HEK293 (cell line): Measurements from ENCODE around the gene LGALS1.
A peak's percentile ranks its signal among the peaks of the same experiment; 100 is the strongest.

Source experiments
- HOXC10 ChIP-seq: sonication (generic); formaldehyde crosslinking; IDR thresholded peaks from 2 replicates; pipeline ENCODE4 v1.8.1; 2023; ENCODE audit warnings: mild to moderate bottlenecking, missing genetic modification reagents
- PRDM4 ChIP-seq: fragments of 450-650 bp; formaldehyde crosslinking; IDR thresholded peaks from 2 replicates; pipeline ENCODE4 v1.5.1; 2017; ENCODE audit warnings: missing biosample characterization, missing genetic modification characterization
- RBAK ChIP-seq: fragments of 450-650 bp; formaldehyde crosslinking; IDR thresholded peaks from 2 replicates; pipeline ENCODE4 v1.5.1; 2016; ENCODE audit warnings: missing biosample characterization, missing genetic modification characterization
- SP3 ChIP-seq: fragments of 450-650 bp; formaldehyde crosslinking; IDR thresholded peaks from 2 replicates; pipeline ENCODE4 v1.5.1; 2016; ENCODE audit warnings: missing biosample characterization, missing genetic modification characterization
- TSHZ1 ChIP-seq: fragments of 450-650 bp; formaldehyde crosslinking; IDR thresholded peaks from 2 replicates; pipeline ENCODE4 v1.5.1; 2016; ENCODE audit warnings: missing biosample characterization, missing genetic modification characterization, borderline replicate concordance
- ZBTB1 ChIP-seq: fragments of 450-650 bp; formaldehyde crosslinking; IDR thresholded peaks from 2 replicates; pipeline ENCODE4 v1.5.1; 2016; ENCODE audit warnings: missing biosample characterization, missing genetic modification characterization
- ZBTB11 ChIP-seq: fragments of 450-650 bp; formaldehyde crosslinking; conservative IDR thresholded peaks from 2 replicates; pipeline ENCODE4 v1.5.1; 2016; ENCODE audit warnings: low read depth, missing biosample characterization, missing genetic modification characterization
- ZBTB49 ChIP-seq: fragments of 450-650 bp; formaldehyde crosslinking; IDR thresholded peaks from 2 replicates; pipeline ENCODE4 v1.5.1; 2016; ENCODE audit warnings: missing biosample characterization, missing genetic modification characterization, low read depth
- ZNF114 ChIP-seq: fragments of 450-650 bp; formaldehyde crosslinking; IDR thresholded peaks from 2 replicates; pipeline ENCODE4 v1.5.0; 2017; ENCODE audit warnings: missing biosample characterization, missing genetic modification characterization
- ZNF19 ChIP-seq: fragments of 450-650 bp; formaldehyde crosslinking; IDR thresholded peaks from 2 replicates; pipeline ENCODE4; 2016; ENCODE audit warnings: missing biosample characterization, missing genetic modification characterization, low read depth
- ZNF202 ChIP-seq: fragments of 450-650 bp; formaldehyde crosslinking; IDR thresholded peaks from 2 replicates; pipeline ENCODE4 v1.5.1; 2016; ENCODE audit warnings: missing biosample characterization, missing genetic modification characterization, borderline replicate concordance
- ZNF26 ChIP-seq: fragments of 450-650 bp; formaldehyde crosslinking; IDR thresholded peaks from 2 replicates; pipeline ENCODE4 v1.5.1; 2016; ENCODE audit warnings: missing biosample characterization, missing genetic modification characterization
- ZNF394 ChIP-seq: fragments of 450-650 bp; formaldehyde crosslinking; IDR thresholded peaks from 2 replicates; pipeline ENCODE4 v1.5.1; 2016; ENCODE audit warnings: missing biosample characterization, missing genetic modification characterization, mild to moderate bottlenecking, moderate library complexity, borderline replicate concordance
- ZNF530 ChIP-seq: fragments of 450-650 bp; formaldehyde crosslinking; IDR thresholded peaks from 2 replicates; pipeline ENCODE4 v1.5.1; 2016; ENCODE audit warnings: low read depth, missing biosample characterization, missing genetic modification characterization
- ZNF624 ChIP-seq: fragments of 450-650 bp; formaldehyde crosslinking; IDR thresholded peaks from 2 replicates; pipeline ENCODE4 v1.5.1; 2017; ENCODE audit warnings: missing biosample characterization, missing genetic modification characterization
- ZNF629 ChIP-seq: fragments of 450-650 bp; formaldehyde crosslinking; IDR thresholded peaks from 2 replicates; pipeline ENCODE4 v1.5.1; 2017; ENCODE audit warnings: missing biosample characterization, missing genetic modification characterization
- ZNF664 ChIP-seq: fragments of 450-650 bp; formaldehyde crosslinking; IDR thresholded peaks from 2 replicates; pipeline ENCODE4 v1.5.1; 2016; ENCODE audit warnings: missing biosample characterization, missing genetic modification characterization
- ZNF701 ChIP-seq: fragments of 450-650 bp; formaldehyde crosslinking; IDR thresholded peaks from 2 replicates; pipeline ENCODE4 v1.5.1; 2016; ENCODE audit warnings: missing biosample characterization, missing genetic modification characterization
- ZSCAN23 ChIP-seq: fragments of 450-650 bp; formaldehyde crosslinking; IDR thresholded peaks from 2 replicates; pipeline ENCODE4 v1.5.1; 2016; ENCODE audit warnings: missing biosample characterization, missing genetic modification characterization
- TF ChIP-seq, protein P1 (sequence below): IDR thresholded peaks from 2 replicates; pipeline ENCODE4 v1.6.1; 2011; ENCODE audit warnings: mild to moderate bottlenecking, low read depth, low read length, borderline replicate concordance

Gene LGALS1

DNA sequence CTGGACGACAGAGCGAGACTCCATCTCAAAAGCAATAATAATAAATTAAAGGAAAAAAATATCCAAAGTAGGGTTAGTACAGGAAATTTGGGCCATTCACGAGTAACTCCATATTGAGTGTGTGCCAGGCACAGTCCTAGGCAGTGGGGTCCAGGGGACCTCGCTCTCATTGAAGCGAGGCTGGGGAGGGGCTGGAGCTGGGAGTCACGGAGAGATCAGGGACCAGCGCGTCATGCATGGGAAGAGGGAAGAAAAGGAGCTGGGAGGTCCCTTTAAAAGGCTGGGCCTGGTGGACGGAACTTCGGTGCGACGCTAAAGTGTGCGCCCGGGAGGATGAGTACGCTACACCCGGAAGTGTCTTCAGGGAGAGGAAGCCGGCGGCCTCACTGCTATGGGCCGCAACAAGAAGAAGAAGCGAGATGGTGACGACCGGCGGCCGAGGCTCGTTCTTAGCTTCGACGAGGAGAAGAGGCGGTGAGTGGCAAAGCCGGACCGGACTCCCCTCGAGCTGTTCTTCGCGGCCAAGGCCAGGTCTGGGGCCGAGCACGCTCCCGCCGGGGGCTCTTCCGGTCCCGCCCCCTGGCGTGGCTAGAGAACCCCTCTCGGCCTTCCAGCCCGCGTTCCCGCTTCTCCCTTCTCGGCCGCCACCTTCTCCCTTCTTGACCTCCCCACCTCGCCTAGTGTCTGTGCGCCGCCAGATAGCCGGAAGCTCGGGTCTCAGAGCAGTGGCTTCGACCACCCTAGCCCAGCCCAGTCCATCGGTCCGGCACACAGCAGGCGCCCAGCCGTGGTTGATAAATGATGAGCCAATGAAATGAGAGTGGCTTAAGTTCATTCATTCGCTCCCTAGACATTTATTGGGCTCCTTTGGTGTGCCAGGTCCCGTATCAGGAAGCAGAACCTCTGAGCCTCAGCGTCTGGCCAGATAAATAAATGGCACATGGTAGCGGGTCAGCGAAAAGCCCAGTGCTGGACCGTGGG is 10.9 kb downstream of the LGALS1 start, which contains the start of gene NOL12 (continued):
- TF ChIP-seq ZBTB11 (tag by site-specific recombination) (peak; percentile 100), ZNF19 (tag by site-specific recombination) (no peak), ZBTB1 (peak; percentile 64; the same call in 1 of the 2 replicates), ZNF530 (no peak), ZNF664 (tag by site-specific recombination) (no peak; the same call in 1 of the 2 replicates), ZNF629 (tag by site-specific recombination) (peak; percentile 90), ZNF26 (tag by site-specific recombination) (no peak), ZNF701 (tag by site-specific recombination) (no peak), TSHZ1 (tag by site-specific recombination) (peak; percentile 87), ZNF624 (tag by site-specific recombination) (no peak), ZNF114 (tag by site-specific recombination) (no peak), RBAK (tag by site-specific recombination) (no peak), ZBTB49 (tag by site-specific recombination) (no peak), SP3 (peak; percentile 98), ZSCAN23 (tag by site-specific recombination) (peak; percentile 93), HOXC10 (CRISPR knock-in tag) (no peak), ZNF202 (tag by site-specific recombination) (no peak), PRDM4 (tag by site-specific recombination) (peak; percentile 74), ZNF394 (tag by site-specific recombination) (peak; percentile 98)
- TF ChIP-seq, protein P1, sequence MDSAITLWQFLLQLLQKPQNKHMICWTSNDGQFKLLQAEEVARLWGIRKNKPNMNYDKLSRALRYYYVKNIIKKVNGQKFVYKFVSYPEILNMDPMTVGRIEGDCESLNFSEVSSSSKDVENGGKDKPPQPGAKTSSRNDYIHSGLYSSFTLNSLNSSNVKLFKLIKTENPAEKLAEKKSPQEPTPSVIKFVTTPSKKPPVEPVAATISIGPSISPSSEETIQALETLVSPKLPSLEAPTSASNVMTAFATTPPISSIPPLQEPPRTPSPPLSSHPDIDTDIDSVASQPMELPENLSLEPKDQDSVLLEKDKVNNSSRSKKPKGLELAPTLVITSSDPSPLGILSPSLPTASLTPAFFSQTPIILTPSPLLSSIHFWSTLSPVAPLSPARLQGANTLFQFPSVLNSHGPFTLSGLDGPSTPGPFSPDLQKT = 0 out of 2 replicates have a peak, but pooled peaks have one; percentile 83
